ENCODE data around the gene SLC22A2. TPM values are rescaled to one million over a fixed set of nuclear protein-coding genes. Genes with fewer than 3 reads are reported as not detected.

The SLC22A2 gene
- total RNA-seq, 4 donors from 2014 or later: not detected

DNA sequence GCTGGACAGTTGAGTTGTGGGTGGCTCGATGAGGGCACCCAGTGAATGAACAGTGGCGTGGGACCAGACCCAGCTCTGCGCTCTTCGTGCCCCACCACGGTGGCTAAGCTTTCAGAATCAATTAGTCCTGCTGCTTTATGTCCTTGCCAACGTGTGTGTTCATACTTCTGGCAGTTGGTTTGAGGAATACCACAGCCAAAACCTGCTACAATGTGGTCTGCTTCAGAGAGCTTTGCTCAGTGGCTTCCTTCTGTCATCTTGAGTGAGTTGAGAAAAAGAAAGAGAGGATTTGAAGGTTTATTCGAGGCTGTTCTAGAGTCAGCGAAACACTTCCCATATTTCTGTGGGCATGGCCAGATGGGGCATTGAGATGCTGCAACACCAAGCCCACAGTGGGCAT, 39.5 kb upstream of the SLC22A2 start:
- no peak for ATAC-seq (ENCODE audit: low FRiP score)

DNA sequence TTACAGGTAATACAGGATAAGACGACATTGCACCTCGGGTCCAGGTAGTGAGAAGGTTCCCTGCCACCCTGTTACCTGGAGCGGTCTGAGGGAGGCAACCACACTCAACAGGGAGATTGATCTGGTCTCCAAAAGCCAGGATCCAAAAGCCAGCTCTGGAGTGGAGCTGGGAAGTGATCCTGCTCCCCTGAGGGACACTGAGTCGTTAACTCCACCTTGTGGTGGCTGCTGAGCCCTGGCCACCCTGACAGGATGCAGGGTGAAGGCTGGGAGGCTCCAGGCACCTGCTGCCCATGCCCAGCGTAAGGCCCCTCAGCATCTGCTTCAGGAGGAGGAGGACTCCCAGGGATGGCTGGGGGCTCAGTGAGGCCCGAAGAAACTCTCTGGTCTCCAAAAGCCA, 38.7 kb upstream of the SLC22A2 start:
- ATAC-seq (ENCODE audit: low FRiP score): no peak
- TF ChIP-seq, protein P1, sequence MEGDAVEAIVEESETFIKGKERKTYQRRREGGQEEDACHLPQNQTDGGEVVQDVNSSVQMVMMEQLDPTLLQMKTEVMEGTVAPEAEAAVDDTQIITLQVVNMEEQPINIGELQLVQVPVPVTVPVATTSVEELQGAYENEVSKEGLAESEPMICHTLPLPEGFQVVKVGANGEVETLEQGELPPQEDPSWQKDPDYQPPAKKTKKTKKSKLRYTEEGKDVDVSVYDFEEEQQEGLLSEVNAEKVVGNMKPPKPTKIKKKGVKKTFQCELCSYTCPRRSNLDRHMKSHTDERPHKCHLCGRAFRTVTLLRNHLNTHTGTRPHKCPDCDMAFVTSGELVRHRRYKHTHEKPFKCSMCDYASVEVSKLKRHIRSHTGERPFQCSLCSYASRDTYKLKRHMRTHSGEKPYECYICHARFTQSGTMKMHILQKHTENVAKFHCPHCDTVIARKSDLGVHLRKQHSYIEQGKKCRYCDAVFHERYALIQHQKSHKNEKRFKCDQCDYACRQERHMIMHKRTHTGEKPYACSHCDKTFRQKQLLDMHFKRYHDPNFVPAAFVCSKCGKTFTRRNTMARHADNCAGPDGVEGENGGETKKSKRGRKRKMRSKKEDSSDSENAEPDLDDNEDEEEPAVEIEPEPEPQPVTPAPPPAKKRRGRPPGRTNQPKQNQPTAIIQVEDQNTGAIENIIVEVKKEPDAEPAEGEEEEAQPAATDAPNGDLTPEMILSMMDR (IDR thresholded peaks at IDR 0.05): no peak
- no peak for DNase-seq (ENCODE audit: low spot score)

More for the DNA sequence above, 39.5 kb upstream of the SLC22A2 start:
- TF ChIP-seq, protein P1 (IDR thresholded peaks at IDR 0.05): no peak
- DNase-seq (ENCODE audit: low spot score): no peak

DNA sequence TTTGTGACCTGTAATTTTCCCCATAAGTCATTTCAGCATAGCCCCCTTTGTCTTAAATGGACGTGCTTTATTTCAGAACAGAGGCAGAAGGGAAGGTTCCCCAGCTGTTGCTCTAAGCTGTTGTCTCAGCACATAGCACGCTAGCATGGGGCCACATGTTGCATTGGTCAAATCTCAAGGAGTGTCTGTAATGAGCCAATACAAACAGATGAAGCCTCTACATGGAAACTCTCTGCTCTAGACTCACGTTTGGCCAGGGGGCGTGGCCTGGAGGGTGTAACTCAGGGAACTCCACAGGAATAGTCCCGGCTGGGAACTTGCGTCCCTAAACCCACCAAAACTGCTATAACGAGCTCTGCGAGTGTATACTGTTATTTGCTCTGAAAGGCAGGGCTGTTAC, 35.2 kb upstream of the SLC22A2 start:
- DNase-seq (ENCODE audit: low spot score) (no peak), ATAC-seq (ENCODE audit: low FRiP score) (no peak)
- TF ChIP-seq, protein P1 (IDR thresholded peaks at IDR 0.05): no peak

DNA sequence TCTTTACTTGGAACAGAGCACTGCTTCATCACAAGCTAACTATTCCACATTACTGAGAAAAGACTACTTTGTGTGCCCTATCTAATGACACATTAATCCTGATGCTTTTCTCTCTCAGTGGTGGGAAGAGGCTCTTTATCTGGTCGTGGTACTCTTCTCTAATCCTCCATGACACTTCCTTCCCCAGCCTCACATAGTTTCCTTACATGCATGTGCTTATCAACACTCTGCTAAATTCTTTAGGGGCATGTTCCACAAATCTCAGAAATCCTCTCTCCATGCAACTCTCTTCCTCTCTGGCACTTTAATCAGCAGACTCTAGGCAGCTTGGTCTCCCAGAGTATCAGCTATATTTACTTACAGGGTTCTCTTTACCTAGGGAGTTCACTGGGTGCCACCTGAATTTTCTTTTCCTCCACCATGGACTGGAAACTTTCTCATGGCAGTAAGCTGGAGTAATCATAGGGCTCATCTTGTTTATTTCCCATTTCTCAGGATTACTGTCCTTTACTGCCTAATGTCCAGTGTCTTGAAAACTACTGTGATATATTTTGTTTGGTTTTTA, 27.0 kb upstream of the SLC22A2 start:
- TF ChIP-seq, protein P1 (IDR thresholded peaks at IDR 0.05): no peak
- ATAC-seq (ENCODE audit: low FRiP score) (no peak), DNase-seq (ENCODE audit: low spot score) (no peak)

DNA sequence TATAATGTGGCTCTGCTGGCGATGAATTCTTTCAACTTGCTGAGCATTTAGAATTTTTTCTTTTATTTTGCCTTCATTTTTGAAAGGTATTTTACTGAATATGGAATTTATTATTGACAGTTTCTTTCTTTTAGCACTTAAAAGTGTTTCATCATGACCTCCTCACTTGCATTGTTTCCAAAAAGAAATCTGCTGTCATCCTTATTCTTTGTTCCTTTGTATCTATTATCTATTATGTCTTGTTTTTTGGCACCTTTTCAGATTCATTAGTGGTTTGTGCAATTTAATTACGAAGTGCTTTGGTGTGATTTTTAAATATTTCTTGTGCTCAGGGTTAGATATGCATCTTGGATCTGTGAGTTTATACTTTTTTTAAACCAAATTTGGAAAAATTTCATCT, 26.0 kb upstream of the SLC22A2 start:
- DNase-seq (ENCODE audit: low spot score): no peak
- ATAC-seq (ENCODE audit: low FRiP score): no peak
- TF ChIP-seq, protein P1 (IDR thresholded peaks at IDR 0.05): no peak

DNA sequence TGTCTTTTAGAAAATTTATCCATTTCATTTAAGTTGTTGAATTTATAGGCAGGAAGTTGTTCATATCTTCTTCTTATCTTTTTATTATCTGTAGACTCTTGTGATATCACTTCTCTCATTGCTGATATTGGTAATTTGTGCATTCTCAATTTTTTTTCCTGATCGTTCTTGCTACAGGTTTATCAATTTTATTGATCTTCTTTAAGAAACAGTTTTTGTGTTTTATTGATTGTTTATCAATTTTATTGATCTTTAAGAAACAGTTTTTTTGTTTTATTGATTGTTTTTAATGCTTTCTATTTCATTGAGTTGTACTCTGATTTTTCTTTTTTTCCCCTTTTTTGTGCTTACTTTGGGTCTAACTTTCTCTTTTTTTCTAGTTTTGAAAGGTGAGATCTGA, 23.8 kb upstream of the SLC22A2 start:
- no peak for DNase-seq (ENCODE audit: low spot score)
- TF ChIP-seq, protein P1 (IDR thresholded peaks at IDR 0.05): no peak
- no peak for ATAC-seq (ENCODE audit: low FRiP score)

DNA sequence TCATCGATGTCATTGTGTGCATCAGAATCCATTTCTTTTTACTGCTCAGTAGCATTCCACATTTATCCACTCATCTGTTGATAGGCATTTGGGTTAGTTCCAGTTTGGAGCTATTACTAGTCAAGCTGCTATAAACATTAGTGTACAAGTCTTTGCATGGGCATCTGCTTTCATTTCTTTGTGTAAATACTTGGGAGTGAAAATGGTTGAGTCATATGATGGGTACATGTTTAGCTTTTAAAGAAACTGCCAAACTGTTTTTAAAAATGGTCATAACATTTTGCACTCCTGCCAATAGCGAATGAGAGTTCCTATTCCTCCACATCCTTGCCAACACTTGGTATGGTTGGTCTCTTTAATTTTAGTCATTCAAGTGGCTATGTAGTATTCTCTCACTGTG, 21.2 kb upstream of the SLC22A2 start:
- TF ChIP-seq, protein P1 (IDR thresholded peaks at IDR 0.05): no peak
- ATAC-seq (ENCODE audit: low FRiP score) (no peak), DNase-seq (ENCODE audit: low spot score) (no peak)
